ENCODE results near the gene C4B. TPM values are rescaled to one million over a fixed set of nuclear protein-coding genes. Genes with fewer than 3 reads are reported as not detected.
"Not testable (repeated sequence)": the region's sequence is repeated elsewhere in the genome, so short reads cannot be mapped to it uniquely, and the experiment has no call there.

C4B gene
- 5.5 TPM for polyA plus RNA-seq (2013, experiment 1 of 2; ENCODE audit: insufficient read length)
- 4.8 TPM for polyA plus RNA-seq (2013, experiment 2 of 2; ENCODE audit: insufficient read length)

- DNase-seq = not testable (repeated sequence)
These were observed at the start of gene C4B for GRCh38 chr6:32014547-32014946. Gene C4B (plus strand): TSS chr6:32014795. CDS start chr6:32014846, 51 bp downstream.

GRCh38 chr6:31965700-31966099, 48.9 kb upstream of the C4B start:
- DNase-seq = no peak

- no peak for DNase-seq
These were observed 48.1 kb upstream of the C4B start for GRCh38 chr6:31966506-31966905.

- no peak for DNase-seq
These were observed 47.3 kb upstream of the C4B start for GRCh38 chr6:31966997-31967925.

GRCh38 chr6:31967926-31968320, 46.7 kb upstream of the C4B start:
- DNase-seq = no peak

GRCh38 chr6:31968326-31968725, 46.3 kb upstream of the C4B start:
- DNase-seq = no peak

GRCh38 chr6:31968791-31969711, 45.5 kb upstream of the C4B start:
- DNase-seq = no peak

GRCh38 chr6:31969712-31970603, 44.6 kb upstream of the C4B start:
- DNase-seq = no peak

GRCh38 chr6:31970604-31971271, 43.9 kb upstream of the C4B start:
- no peak for DNase-seq

- no peak for DNase-seq
These were observed 43.2 kb upstream of the C4B start for GRCh38 chr6:31971279-31971992.

- peak; percentile 99 for DNase-seq
These were observed 42.4 kb upstream of the C4B start, which contains the start of gene DXO for GRCh38 chr6:31971993-31972708. Gene DXO (minus strand): TSS chr6:31972138. CDS start chr6:31971675, 463 bp downstream.

GRCh38 chr6:31972709-31973350, 41.8 kb upstream of the C4B start:
- DNase-seq = no peak

- not testable (repeated sequence) for DNase-seq
These were observed 38.5 kb upstream of the C4B start for GRCh38 chr6:31976065-31976464.

- no peak for DNase-seq
These were observed 36.7 kb upstream of the C4B start for GRCh38 chr6:31977816-31978431.

- DNase-seq = no peak
These were observed 35.8 kb upstream of the C4B start for GRCh38 chr6:31978831-31979230.

- DNase-seq = no peak
These were observed 35.2 kb upstream of the C4B start for GRCh38 chr6:31979238-31979898.

- DNase-seq = not testable (repeated sequence)
These were observed 34.3 kb upstream of the C4B start for GRCh38 chr6:31980195-31980876.

GRCh38 chr6:31980998-31981397, 33.6 kb upstream of the C4B start:
- DNase-seq = not testable (repeated sequence)

Measured in fibroblast of skin of abdomen (primary cell).